Measurements from ENCODE around the gene ZNF438.

GRCh38 chr10:30962522-30962921 lies 69.1 kb downstream of the ZNF438 start:
- TF ChIP-seq CTCF (IDR thresholded peaks at IDR 0.05) (no peak), POLR2AphosphoS5 (IDR thresholded peaks at IDR 0.05) (no peak), POLR2A (IDR thresholded peaks at IDR 0.05) (no peak)

All from prostate gland (tissue), 2 donors.